Omental fat pad (tissue), 4 donors: ENCODE data around the gene MAP4K4. TPM values are rescaled to one million over a fixed set of nuclear protein-coding genes. Genes with fewer than 3 reads are reported as not detected.

ENCODE experiments used
- ATAC-seq: fragments of 150-250 bp; one replicate; pipeline ENCODE4 v1.9.1; 2016; ENCODE audit warnings: mild to moderate bottlenecking, moderate library complexity; ENCODE audit not compliant: low FRiP score
- DNase-seq: peaks from one replicate; pipeline ENCODE4 v3.0.0-alpha.2; 2019; ENCODE audit warnings: low spot score
- total RNA-seq, 4 donors: library from RNA; depleted of rRNA; stranded (reverse); fragments of >200 nt; gene quantifications; one replicate each; pipeline ENCODE4 v1.1.0, GENCODE V29; 2016
- TF ChIP-seq, protein P1 (sequence below), 3 donors: fragments of 450-650 bp; IDR thresholded peaks; one replicate each; pipeline ENCODE4 v1.5.1; 2016 to 2017; ENCODE audit warnings: antibody characterized with exemption in 3 of 3, mild to moderate bottlenecking in 3 of 3, moderate library complexity in 2 of 3

MAP4K4 gene
- total RNA-seq, 4 donors from 2014 or later = 85.9 to 199 (median 110) TPM

- no peak for DNase-seq
- no peak for ATAC-seq
- TF ChIP-seq, protein P1, sequence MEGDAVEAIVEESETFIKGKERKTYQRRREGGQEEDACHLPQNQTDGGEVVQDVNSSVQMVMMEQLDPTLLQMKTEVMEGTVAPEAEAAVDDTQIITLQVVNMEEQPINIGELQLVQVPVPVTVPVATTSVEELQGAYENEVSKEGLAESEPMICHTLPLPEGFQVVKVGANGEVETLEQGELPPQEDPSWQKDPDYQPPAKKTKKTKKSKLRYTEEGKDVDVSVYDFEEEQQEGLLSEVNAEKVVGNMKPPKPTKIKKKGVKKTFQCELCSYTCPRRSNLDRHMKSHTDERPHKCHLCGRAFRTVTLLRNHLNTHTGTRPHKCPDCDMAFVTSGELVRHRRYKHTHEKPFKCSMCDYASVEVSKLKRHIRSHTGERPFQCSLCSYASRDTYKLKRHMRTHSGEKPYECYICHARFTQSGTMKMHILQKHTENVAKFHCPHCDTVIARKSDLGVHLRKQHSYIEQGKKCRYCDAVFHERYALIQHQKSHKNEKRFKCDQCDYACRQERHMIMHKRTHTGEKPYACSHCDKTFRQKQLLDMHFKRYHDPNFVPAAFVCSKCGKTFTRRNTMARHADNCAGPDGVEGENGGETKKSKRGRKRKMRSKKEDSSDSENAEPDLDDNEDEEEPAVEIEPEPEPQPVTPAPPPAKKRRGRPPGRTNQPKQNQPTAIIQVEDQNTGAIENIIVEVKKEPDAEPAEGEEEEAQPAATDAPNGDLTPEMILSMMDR (IDR thresholded peaks at IDR 0.05) = no peak
Observed at GRCh38 chr2:101690547-101691152, 6.9 kb upstream of the MAP4K4 start.

DNA sequence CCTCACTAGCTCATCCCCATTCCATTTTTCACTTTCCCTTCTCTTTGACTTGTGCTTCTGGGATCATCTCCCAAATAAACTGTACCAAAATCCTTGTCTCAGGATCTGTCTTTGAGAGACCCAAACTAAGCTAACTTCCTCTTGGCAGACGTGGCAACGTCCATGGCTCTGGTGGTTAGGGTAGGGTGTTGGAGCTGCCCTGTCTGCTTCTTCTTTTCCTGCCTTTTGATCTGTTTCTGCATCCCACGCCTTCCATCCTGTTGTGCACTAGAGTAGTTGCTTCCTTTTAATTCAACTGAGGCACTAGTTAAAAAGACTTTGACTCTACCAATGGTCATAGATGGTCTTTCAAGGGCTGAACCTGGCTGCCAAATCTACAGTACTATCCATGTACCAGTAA, 5.5 kb upstream of the MAP4K4 start:
- DNase-seq (no peak), ATAC-seq (no peak)
- TF ChIP-seq, protein P1 (IDR thresholded peaks at IDR 0.05) = no peak

DNA sequence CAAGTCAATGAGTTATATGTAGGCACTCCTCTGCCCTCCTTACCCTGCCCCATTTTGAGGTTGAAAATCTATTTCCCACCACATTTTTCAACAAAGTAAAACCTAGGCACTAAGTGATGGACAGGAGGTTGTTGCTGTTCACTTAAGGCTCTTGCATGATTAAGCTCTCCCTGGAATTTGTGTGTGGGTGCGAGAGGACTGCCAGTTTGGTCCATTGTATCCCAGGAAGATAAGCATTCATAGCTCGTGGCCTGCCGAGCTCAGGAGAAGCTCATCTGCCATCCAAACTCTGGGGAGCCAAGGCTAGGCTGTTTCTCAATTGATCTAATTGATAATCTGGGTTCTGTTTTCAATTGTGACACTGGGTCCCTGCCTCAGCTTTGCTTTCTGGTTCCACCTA, 4.7 kb upstream of the MAP4K4 start:
- TF ChIP-seq, protein P1 (IDR thresholded peaks at IDR 0.05) = no peak
- no peak for DNase-seq
- no peak for ATAC-seq

GRCh38 chr2:101693991-101694588, 3.4 kb upstream of the MAP4K4 start:
- TF ChIP-seq, protein P1 (IDR thresholded peaks at IDR 0.05) = no peak
- ATAC-seq (no peak), DNase-seq (no peak)

DNA sequence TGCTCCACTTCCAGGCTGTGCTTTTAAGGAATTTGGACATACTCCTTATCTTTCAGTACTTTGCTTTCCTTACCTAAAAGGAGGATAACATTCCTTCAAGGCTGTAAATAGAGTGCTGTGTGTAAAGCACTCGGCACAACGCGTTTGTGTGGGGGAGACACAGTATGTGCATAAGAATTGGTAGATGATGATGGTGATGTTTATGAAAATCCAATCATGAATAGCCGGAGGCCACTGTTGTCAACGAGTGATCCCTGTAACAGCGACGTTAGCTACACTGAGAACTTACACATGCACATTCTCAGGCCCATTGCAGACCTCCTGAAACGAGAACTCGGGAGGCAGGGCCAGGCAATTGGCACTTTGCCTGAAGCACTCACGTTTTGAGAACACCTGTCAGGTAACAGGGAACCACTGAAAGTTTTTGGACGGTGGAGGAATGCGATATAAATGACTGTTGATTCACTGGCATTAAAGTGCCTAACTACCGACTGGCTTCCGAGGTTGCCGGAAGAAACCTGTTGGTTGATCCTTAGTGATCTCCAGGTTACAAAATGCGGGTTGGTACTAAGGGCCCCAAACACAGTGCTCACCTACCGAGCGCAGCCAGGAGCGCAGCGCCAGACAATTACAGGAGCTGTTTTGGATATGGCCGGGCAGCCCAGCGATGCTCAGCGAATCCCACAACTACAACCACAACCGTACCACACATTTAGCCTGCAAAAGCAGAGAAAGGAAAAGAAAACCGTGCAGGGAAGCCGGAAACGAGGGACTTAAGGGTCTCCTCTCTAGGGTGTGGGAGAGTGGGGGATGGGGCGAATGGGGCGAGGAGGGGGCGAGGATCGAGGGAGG, 1.0 kb upstream of the MAP4K4 start:
- TF ChIP-seq, protein P1 (IDR thresholded peaks at IDR 0.05) = no peak
- ATAC-seq (peak; percentile 26), DNase-seq (no peak)

DNA sequence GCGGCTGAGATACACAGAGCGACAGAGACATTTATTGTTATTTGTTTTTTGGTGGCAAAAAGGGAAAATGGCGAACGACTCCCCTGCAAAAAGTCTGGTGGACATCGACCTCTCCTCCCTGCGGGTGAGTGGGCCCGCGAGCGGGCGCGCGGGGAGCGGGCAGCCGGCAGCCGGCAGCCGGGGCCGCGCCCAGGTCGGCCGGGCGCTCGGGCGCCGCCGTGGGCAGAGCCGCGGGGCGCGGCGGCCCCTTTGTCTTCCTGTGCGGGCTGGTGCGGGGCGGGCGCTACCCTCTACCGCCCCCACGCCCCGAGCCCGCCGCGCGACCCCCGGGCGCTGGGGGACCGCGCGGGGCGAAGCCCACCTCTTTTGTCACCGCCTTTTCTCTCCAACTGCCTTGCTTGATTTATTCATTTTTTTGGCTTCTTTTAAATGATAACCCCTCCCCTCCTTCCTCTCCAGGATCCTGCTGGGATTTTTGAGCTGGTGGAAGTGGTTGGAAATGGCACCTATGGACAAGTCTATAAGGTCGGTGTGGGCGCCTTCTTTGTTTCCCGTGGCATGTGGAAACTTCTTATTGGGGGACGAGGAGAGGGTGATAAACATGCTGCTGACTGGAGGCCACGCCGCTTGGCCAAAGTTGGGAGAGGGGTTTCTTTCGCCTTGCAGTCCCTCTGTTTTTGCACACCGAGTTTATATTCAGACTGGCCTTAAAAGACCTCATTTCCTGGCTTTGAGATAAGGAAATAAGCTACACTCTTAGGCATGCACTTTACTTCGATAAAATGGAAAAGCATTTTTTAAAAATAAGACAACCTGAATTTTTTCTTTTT, 722 bp downstream of the MAP4K4 start:
- TF ChIP-seq, protein P1 (IDR thresholded peaks at IDR 0.05) = no peak
- no peak for DNase-seq
- no peak for ATAC-seq
